NCI-H510A (cell line): ENCODE results near the gene CARD9.
"Not testable (repeated sequence)": the region's sequence is repeated elsewhere in the genome, so short reads cannot be mapped to it uniquely, and the experiment has no call there.

Source experiments
- DNase-seq: peaks from one replicate; lab custom pipeline; 2025; lab: John Stamatoyannopoulos, UW

Gene CARD9

GRCh38 chr9:136373300-136374182 lies at the start of gene CARD9:
Gene CARD9, minus strand, starts transcription at chr9:136373669. Its CDS starts 1,591 bp downstream, at chr9:136372078.
- no peak for DNase-seq

- DNase-seq = no peak
Observed at GRCh38 chr9:136422876-136423275, 49.4 kb upstream of the CARD9 start.

- no peak for DNase-seq
Observed at GRCh38 chr9:136421791-136422190, 48.3 kb upstream of the CARD9 start.

GRCh38 chr9:136419092-136419420 lies 45.6 kb upstream of the CARD9 start:
- DNase-seq = no peak

GRCh38 chr9:136418182-136419091 lies 45.0 kb upstream of the CARD9 start:
- no peak for DNase-seq

GRCh38 chr9:136416914-136417313 lies 43.4 kb upstream of the CARD9 start:
- no peak for DNase-seq

GRCh38 chr9:136416427-136416826 lies 43.0 kb upstream of the CARD9 start:
- DNase-seq = no peak

GRCh38 chr9:136412962-136413361 lies 39.5 kb upstream of the CARD9 start:
- DNase-seq = no peak

- DNase-seq = no peak
Observed at GRCh38 chr9:136411378-136411777, 37.9 kb upstream of the CARD9 start.

GRCh38 chr9:136410500-136411287 lies 37.2 kb upstream of the CARD9 start, which contains the start of the genes ENTR1 and PMPCA:
Gene ENTR1, minus strand, starts transcription at chr9:136410614. Its CDS starts 217 bp downstream, at chr9:136410397.
Gene PMPCA, plus strand, starts transcription at chr9:136410658. Its CDS starts 11 bp downstream, at chr9:136410669.
- peak; percentile 72 for DNase-seq

- peak; percentile 9 for DNase-seq
Observed at GRCh38 chr9:136409557-136410455, 36.3 kb upstream of the CARD9 start.

- DNase-seq = no peak
Observed at GRCh38 chr9:136407911-136408310, 34.4 kb upstream of the CARD9 start.

GRCh38 chr9:136407061-136407460 lies 33.6 kb upstream of the CARD9 start:
- not testable (repeated sequence) for DNase-seq

GRCh38 chr9:136405904-136406303 lies 32.4 kb upstream of the CARD9 start:
- DNase-seq = not testable (repeated sequence)

GRCh38 chr9:136405481-136405880 lies 32.0 kb upstream of the CARD9 start:
- no peak for DNase-seq

- no peak for DNase-seq
Observed at GRCh38 chr9:136404801-136405136, 31.3 kb upstream of the CARD9 start.

- no peak for DNase-seq
Observed at GRCh38 chr9:136403915-136404800, 30.7 kb upstream of the CARD9 start.

GRCh38 chr9:136403538-136403914 lies 30.1 kb upstream of the CARD9 start:
- no peak for DNase-seq

GRCh38 chr9:136402067-136402466 lies 28.6 kb upstream of the CARD9 start:
- DNase-seq = no peak
